PC-9 (cell line): ENCODE data around the gene SPECC1L. TPM values are rescaled to one million over a fixed set of nuclear protein-coding genes. Genes with fewer than 3 reads are reported as not detected.
"Not testable (repeated sequence)": the region's sequence is repeated elsewhere in the genome, so short reads cannot be mapped to it uniquely, and the experiment has no call there.

ENCODE experiments used
- BruUV-seq: library from RNA; stranded (reverse); fragments of 400-500 nt; replicated peaks from 2 replicates; lab custom pipeline; 2021; lab: Mats Ljungman, UMichigan
- CTCF ChIA-PET: fragments of 300-600 bp; sonication (Branson Sonifier 250); formaldehyde crosslinking; loops from one replicate; lab custom pipeline; 2022; ENCODE audit warnings: antibody characterized with exemption; lab: Charles Lee
- POLR2A ChIA-PET: fragments of 300-600 bp; sonication (Branson Sonifier 250); formaldehyde crosslinking; loops from one replicate; lab custom pipeline; 2022; ENCODE audit warnings: antibody characterized with exemption; ENCODE audit not compliant: unreplicated experiment; lab: Charles Lee
- DNase-seq, 2 experiments: peaks; one replicate each; pipeline versions ENCODE4 v3.0.0 to v3.0.0-alpha.2; 2015 to 2022; ENCODE audit warnings: mixed read lengths in 1 of 2
- H2AFZ ChIP-seq: fragments of 200-600 bp; sonication (generic); 2 replicates; pipeline ENCODE4 v1.8.1; 2017; ENCODE audit warnings: antibody characterized with exemption
- H3F3A ChIP-seq: fragments of 200-600 bp; sonication (generic); 2 replicates; pipeline ENCODE4 v1.8.1; 2017; ENCODE audit warnings: antibody characterized with exemption, mild to moderate bottlenecking, low read depth; ENCODE audit not compliant: insufficient read depth
- H3K27ac ChIP-seq: fragments of 200-600 bp; sonication (generic); 2 replicates; pipeline ENCODE4 v1.6.1; 2016; ENCODE audit warnings: mixed run types
- H3K27me3 ChIP-seq: fragments of 200-600 bp; sonication (generic); 2 replicates; pipeline ENCODE4 v1.6.1; 2016; ENCODE audit warnings: low read depth, mixed run types; ENCODE audit not compliant: insufficient read depth
- H3K36me3 ChIP-seq: fragments of 200-600 bp; sonication (generic); 2 replicates; pipeline ENCODE4 v1.6.1; 2016; ENCODE audit warnings: low read depth, mixed run types
- H3K4me1 ChIP-seq: fragments of 200-600 bp; sonication (generic); replicated peaks from 2 replicates; pipeline ENCODE4 v1.6.1; 2016; ENCODE audit warnings: mixed run types; ENCODE audit not compliant: insufficient read depth
- H3K4me2 ChIP-seq: fragments of 200-600 bp; sonication (generic); 2 replicates; pipeline ENCODE4 v1.6.1; 2017; ENCODE audit warnings: mixed run types
- H3K4me3 ChIP-seq: fragments of 200-600 bp; sonication (generic); 2 replicates; pipeline ENCODE4 v1.6.1; 2016; ENCODE audit warnings: mixed run types
- H3K79me2 ChIP-seq: fragments of 200-600 bp; sonication (generic); 2 replicates; pipeline ENCODE4 v1.6.1; 2017; ENCODE audit warnings: low read depth, mixed run types
- H3K9me2 ChIP-seq: fragments of 200-600 bp; sonication (generic); 2 replicates; pipeline ENCODE4 v1.8.1; 2017; ENCODE audit warnings: mild to moderate bottlenecking; ENCODE audit not compliant: insufficient read depth
- H3K9me3 ChIP-seq: fragments of 200-600 bp; sonication (generic); 2 replicates; pipeline ENCODE4 v1.8.1; 2016; ENCODE audit warnings: low read depth; ENCODE audit not compliant: insufficient read depth
- H4K20me1 ChIP-seq: fragments of 200-600 bp; sonication (generic); 2 replicates; pipeline ENCODE4 v1.8.1; 2017; ENCODE audit not compliant: insufficient read depth
- EZH2 ChIP-seq: fragments of 200-600 bp; sonication (generic); IDR thresholded peaks from 2 replicates; pipeline ENCODE4 v1.8.0; 2017; ENCODE audit warnings: antibody characterized with exemption, low read depth
- intact Hi-C: fragments of 100-400 bp; cut with micrococcal nuclease; formaldehyde crosslinking; loops from one replicate; pipeline ENCODE4 v1.10.0; 2022; ENCODE audit not compliant: unreplicated experiment
- total RNA-seq: library from RNA; stranded (reverse); gene quantifications from 2 replicates; pipeline ENCODE4 v1.2.3, GENCODE V29; 2021
- TF ChIP-seq, protein P1 (sequence below): fragments of 200-600 bp; sonication (generic); conservative IDR thresholded peaks from 2 replicates; pipeline ENCODE4 v1.6.1; 2017; ENCODE audit warnings: mixed run types, antibody characterized with exemption, mild to moderate bottlenecking, moderate library complexity

The SPECC1L gene
- total RNA-seq, 1 experiment from 2014 or later = 38.9 TPM

DNA sequence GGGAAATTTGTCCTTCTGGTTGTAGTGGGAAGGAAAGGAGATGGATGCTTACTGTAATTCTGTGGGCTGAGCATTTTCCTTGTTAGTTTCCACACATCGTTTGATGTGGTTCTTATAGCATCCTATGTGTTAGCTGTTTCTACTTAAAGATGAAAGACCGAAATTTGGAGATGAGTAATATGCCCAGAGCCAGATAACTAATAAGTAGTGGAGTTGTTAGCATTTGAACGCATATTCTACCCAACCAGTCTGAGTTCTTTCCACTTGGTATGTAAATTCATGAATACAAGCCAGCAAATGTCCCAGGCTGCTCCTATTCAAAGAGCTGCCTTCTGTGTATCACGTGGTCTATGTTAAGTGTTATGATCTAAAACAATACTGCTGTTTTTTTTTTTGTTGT, 14.6 kb downstream of the SPECC1L start:
- Histone ChIP-seq H3K4me1 (peaks cover 53% of the 10 kb centered on the region), H3K36me3 (peaks cover 6% of the 10 kb centered on the region; the same call in 1 of the 2 replicates), H3K4me2 (no peak overlapping the region), H3K9me2 (no peaks in the 10 kb centered on the region), H3K27me3 (no peaks in the 10 kb centered on the region), H3K27ac (no peak overlapping the region), H3K79me2 (peaks cover 78% of the 10 kb centered on the region), H3K4me3 (no peak overlapping the region), H3F3A (peaks cover 25% of the 10 kb centered on the region), H3K9me3 (no peaks in the 10 kb centered on the region), H4K20me1 (no peaks in the 10 kb centered on the region), H2AFZ (no peak overlapping the region)
- no peak for TF ChIP-seq EZH2
- TF ChIP-seq, protein P1, sequence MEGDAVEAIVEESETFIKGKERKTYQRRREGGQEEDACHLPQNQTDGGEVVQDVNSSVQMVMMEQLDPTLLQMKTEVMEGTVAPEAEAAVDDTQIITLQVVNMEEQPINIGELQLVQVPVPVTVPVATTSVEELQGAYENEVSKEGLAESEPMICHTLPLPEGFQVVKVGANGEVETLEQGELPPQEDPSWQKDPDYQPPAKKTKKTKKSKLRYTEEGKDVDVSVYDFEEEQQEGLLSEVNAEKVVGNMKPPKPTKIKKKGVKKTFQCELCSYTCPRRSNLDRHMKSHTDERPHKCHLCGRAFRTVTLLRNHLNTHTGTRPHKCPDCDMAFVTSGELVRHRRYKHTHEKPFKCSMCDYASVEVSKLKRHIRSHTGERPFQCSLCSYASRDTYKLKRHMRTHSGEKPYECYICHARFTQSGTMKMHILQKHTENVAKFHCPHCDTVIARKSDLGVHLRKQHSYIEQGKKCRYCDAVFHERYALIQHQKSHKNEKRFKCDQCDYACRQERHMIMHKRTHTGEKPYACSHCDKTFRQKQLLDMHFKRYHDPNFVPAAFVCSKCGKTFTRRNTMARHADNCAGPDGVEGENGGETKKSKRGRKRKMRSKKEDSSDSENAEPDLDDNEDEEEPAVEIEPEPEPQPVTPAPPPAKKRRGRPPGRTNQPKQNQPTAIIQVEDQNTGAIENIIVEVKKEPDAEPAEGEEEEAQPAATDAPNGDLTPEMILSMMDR = no peak
- no peak for DNase-seq
- ChIA-PET POLR2A (no interaction called here), CTCF (interaction anchor here (0.7 kb wide), 1 partner anchor 17 kb away, joined by 5 read pairs; no protein-coding TSS in a partner anchor)
- intact Hi-C loops = no loop called here
- no TSS peak for BruUV-seq

DNA sequence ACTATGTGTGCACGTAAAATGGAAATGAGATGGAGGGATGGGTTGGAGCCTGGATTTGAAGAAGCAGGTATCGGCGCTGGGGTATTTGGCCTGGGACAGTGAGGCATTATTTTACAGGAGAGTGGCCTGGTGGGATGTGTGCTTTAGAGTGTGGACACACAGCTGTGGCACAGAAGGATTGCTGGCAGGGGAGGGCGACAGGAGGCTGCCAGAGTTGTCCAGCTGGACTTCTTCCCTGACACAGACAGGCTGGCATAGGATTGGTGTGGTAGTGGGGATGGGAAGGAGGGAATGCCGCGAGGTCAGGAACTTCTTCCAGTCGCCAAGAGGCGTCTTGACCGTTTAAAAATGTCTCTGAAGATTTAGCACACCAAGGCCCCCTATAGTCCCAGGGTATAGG, 16.6 kb downstream of the SPECC1L start:
- CTCF ChIA-PET, BruUV-seq, H3K4me3 ChIP-seq, H3K9me2 ChIP-seq, DNase-seq, H2AFZ ChIP-seq, H3K27ac ChIP-seq, H3K9me3 ChIP-seq, H3K27me3 ChIP-seq, H3K36me3 ChIP-seq, H4K20me1 ChIP-seq, intact Hi-C loops, POLR2A ChIA-PET, H3K4me2 ChIP-seq: not testable (repeated sequence)
- Histone ChIP-seq H3K4me1 (peaks cover 46% of the 10 kb centered on the region), H3F3A (peaks cover 19% of the 10 kb centered on the region), H3K79me2 (peaks cover 81% of the 10 kb centered on the region)

DNA sequence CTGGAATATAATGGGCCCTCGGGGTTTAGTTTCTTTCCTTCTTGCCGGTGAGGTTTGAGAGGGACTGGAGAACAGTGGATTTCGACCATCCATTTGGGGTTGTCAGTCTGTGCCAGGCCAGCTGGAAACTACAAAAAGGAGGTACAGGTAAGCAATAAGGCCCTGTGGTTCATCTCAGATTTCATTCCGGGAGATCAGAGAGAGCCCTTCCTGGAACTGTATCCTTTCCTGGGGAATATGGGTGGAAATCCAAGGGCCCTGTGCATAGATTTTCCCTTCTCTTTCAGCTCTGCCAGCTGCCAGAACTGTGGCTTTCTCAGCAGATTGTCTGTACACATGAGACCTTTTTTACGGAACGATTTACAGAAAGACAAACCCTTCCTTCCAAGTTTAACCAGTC, 17.2 kb downstream of the SPECC1L start:
- peaks cover 40% of the 10 kb centered on the region for H3K4me1 ChIP-seq
- H3K4me3 ChIP-seq, CTCF ChIA-PET, H3K27ac ChIP-seq, H3K4me2 ChIP-seq, H3K36me3 ChIP-seq, H4K20me1 ChIP-seq, POLR2A ChIA-PET, H2AFZ ChIP-seq, H3K9me3 ChIP-seq, H3K27me3 ChIP-seq, DNase-seq, H3K9me2 ChIP-seq, BruUV-seq: not testable (repeated sequence)
- intact Hi-C loops = loop anchor here (2.0 kb wide), 1 partner anchor 15 kb away; no protein-coding TSS in a partner anchor
- peaks cover 81% of the 10 kb centered on the region for H3K79me2 ChIP-seq
- H3F3A ChIP-seq = peaks cover 14% of the 10 kb centered on the region

DNA sequence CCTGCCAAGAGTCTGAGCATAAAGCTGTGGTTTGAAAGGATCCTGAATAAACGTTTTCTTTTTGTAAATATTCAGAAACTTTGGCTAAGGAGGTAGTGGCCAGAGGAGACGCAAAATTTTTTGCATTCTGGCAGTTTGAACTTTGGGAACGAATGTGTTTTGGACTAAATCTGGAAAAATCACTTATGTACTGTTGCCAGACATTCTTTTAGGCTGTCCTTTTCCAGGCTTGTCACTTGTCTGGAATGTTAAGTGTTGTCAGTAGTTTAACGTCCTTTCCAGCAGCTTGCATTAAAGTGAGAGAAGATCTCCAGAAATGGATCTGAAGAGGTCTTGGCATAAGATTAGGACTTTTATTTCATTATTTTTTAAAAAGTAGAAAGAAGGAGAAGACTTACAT, 18.5 kb downstream of the SPECC1L start:
- Histone ChIP-seq H3K79me2 (peaks cover 74% of the 10 kb centered on the region), H3K4me1 (peaks cover 27% of the 10 kb centered on the region), H3K4me2 (no peak overlapping the region), H4K20me1 (no peaks in the 10 kb centered on the region), H3K9me2 (no peaks in the 10 kb centered on the region), H3F3A (peaks cover 7% of the 10 kb centered on the region; the same call in 1 of the 2 replicates), H2AFZ (no peak overlapping the region), H3K4me3 (no peak overlapping the region), H3K36me3 (no peaks in the 10 kb centered on the region), H3K27ac (peak overlapping the region; percentile 12; the same call in 1 of the 2 replicates), H3K27me3 (no peaks in the 10 kb centered on the region), H3K9me3 (no peaks in the 10 kb centered on the region)
- intact Hi-C loops = loop anchor here (2.0 kb wide), 1 partner anchor 14 kb away; no protein-coding TSS in a partner anchor
- TF ChIP-seq, protein P1 = no peak
- TF ChIP-seq EZH2 = no peak
- no TSS peak for BruUV-seq
- no peak for DNase-seq
- ChIA-PET POLR2A (no interaction called here), CTCF (no interaction called here)
